Bronchial epithelial cell (primary cell): ENCODE measurements around the gene UEVLD. TPM values are rescaled to one million over a fixed set of nuclear protein-coding genes. Genes with fewer than 3 reads are reported as not detected.
A peak's percentile ranks its signal among the peaks of the same experiment; 100 is the strongest.

Source experiments
- DNase-seq: peaks from one replicate; pipeline ENCODE4 v3.0.0-alpha.2; 2010; ENCODE audit warnings: low read depth
- FAIRE-seq: peaks from 2 replicates; lab custom pipeline; 2011; peaks lifted over from hg19 to GRCh38; lab: Jason Lieb, UNC
- H3K27me3 ChIP-seq: 2 replicates; pipeline ENCODE4 v1.5.1; 2011; ENCODE audit warnings: low read length; ENCODE audit not compliant: control insufficient read depth, insufficient read depth
- H3K36me3 ChIP-seq: 2 replicates; pipeline ENCODE4 v1.5.1; 2011; ENCODE audit warnings: low read length; ENCODE audit not compliant: control insufficient read depth, insufficient read depth
- H3K4me3 ChIP-seq: 2 replicates; pipeline ENCODE4 v1.5.1; 2011; ENCODE audit warnings: mild to moderate bottlenecking, low read depth, low read length, control low read depth
- total RNA-seq: library from RNA; depleted of rRNA; stranded (reverse); fragments of >200 nt; gene quantifications from 2 replicates; pipeline ENCODE4 v1.2.1, GENCODE V29; 2014
- TF ChIP-seq, protein P1 (sequence below): IDR thresholded peaks from 2 replicates; pipeline ENCODE4 v1.5.1; 2011; ENCODE audit warnings: mild to moderate bottlenecking, moderate library complexity, low read length, control low read depth, inconsistent platforms; ENCODE audit not compliant: insufficient read depth, severe bottlenecking

The UEVLD gene
- total RNA-seq, 1 donor from 2014 or later = 22.9 TPM

- FAIRE-seq (no peak), DNase-seq (peak; percentile 79)
- H3K36me3 ChIP-seq = peaks cover 1% of the 10 kb centered on the region
- TF ChIP-seq, protein P1, sequence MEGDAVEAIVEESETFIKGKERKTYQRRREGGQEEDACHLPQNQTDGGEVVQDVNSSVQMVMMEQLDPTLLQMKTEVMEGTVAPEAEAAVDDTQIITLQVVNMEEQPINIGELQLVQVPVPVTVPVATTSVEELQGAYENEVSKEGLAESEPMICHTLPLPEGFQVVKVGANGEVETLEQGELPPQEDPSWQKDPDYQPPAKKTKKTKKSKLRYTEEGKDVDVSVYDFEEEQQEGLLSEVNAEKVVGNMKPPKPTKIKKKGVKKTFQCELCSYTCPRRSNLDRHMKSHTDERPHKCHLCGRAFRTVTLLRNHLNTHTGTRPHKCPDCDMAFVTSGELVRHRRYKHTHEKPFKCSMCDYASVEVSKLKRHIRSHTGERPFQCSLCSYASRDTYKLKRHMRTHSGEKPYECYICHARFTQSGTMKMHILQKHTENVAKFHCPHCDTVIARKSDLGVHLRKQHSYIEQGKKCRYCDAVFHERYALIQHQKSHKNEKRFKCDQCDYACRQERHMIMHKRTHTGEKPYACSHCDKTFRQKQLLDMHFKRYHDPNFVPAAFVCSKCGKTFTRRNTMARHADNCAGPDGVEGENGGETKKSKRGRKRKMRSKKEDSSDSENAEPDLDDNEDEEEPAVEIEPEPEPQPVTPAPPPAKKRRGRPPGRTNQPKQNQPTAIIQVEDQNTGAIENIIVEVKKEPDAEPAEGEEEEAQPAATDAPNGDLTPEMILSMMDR = no peak
- H3K4me3 ChIP-seq = peak within 1 kb of the TSS; percentile 78
- no peaks in the 10 kb centered on the region for H3K27me3 ChIP-seq
These were observed 61.8 kb downstream of the UEVLD start, which contains the start of gene TSG101 for GRCh38 chr11:18526521-18527296. TSG101 (minus strand) TSS chr11:18526942; CDS start chr11:18526816, 126 bp downstream.

- no peak for DNase-seq
- H3K27me3 ChIP-seq = no peaks in the 10 kb centered on the region
- peak overlapping the region; percentile 78 for H3K4me3 ChIP-seq
- TF ChIP-seq, protein P1 = no peak
- FAIRE-seq = no peak
- peaks cover 1% of the 10 kb centered on the region for H3K36me3 ChIP-seq
These were observed 62.4 kb downstream of the UEVLD start for GRCh38 chr11:18526130-18526520.

DNA sequence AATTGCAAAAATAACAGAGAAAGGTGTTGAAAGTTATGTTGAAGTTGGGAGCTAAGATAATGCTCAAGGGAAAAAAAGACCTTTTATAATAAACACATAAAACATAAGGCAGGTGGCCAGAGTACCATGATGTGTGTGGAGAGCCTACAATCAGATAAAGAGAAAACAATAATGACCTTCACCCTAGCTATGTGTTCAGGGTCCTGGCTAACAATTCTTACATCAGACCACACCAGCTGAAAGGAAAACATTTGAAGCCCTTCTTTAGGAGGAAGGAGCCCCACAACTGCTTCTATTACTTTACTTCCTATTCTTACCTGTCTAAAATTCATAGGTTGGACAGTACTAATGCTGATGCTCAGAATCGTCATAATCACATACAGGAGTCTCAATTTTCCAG, 64.3 kb downstream of the UEVLD start:
- FAIRE-seq (no peak), DNase-seq (no peak)
- H3K36me3 ChIP-seq = peaks cover 1% of the 10 kb centered on the region

GRCh38 chr11:18523084-18523483, 65.5 kb downstream of the UEVLD start:
- DNase-seq = peak; percentile 35
- no peak for FAIRE-seq
- no peak overlapping the region for H3K4me3 ChIP-seq
- H3K36me3 ChIP-seq = peaks cover 1% of the 10 kb centered on the region
- TF ChIP-seq, protein P1 = no peak
- H3K27me3 ChIP-seq = no peaks in the 10 kb centered on the region

More for the DNA sequence above, 64.3 kb downstream of the UEVLD start:
- no peaks in the 10 kb centered on the region for H3K27me3 ChIP-seq
- no peak overlapping the region for H3K4me3 ChIP-seq
- TF ChIP-seq, protein P1 = no peak

DNA sequence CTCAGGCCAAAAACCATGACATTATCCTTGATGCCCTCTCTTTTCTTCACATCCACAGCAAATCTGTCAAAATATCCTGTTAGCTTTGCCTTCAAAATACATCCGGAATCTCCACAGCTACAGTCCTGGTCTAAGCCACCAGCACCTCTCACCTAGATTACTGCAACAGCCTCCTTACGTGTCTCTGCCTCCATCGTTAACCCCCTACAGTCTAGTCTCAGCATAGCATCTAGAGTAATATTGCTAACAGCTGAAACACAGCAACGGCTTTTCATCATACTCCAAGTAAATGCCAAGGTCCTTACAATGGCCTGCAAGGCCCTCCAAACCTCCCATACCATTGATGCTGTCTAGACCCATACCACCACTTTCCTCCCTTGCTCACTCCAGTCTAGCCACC, 66.1 kb downstream of the UEVLD start:
- Histone ChIP-seq H3K27me3 (no peaks in the 10 kb centered on the region), H3K36me3 (peaks cover 1% of the 10 kb centered on the region), H3K4me3 (no peak overlapping the region)
- TF ChIP-seq, protein P1 = no peak
- DNase-seq (peak; percentile 20), FAIRE-seq (no peak)
